ENCODE measurements around the gene FKBP1A.

FKBP1A gene

GRCh38 chr20:1320902-1321653 lies 71.8 kb downstream of the FKBP1A start:
- Histone ChIP-seq H3K36me3 (ENCODE audit: control insufficient read depth in 1 of 2, insufficient read depth in 2 of 2, low read depth in 1 of 2, low read length in 2 of 2) (no peaks in the 10 kb centered on the region), H3K27ac (ENCODE audit: low read length, poor library complexity, severe bottlenecking) (no peak overlapping the region), H4K91ac (ENCODE audit: low read length) (peak overlapping the region; percentile 36), H3K79me1 (replicated peaks; ENCODE audit: low read length, poor library complexity, severe bottlenecking) (peaks cover 2% of the 10 kb centered on the region), H2BK120ac (ENCODE audit: low read depth, low read length) (peak overlapping the region; percentile 45), H3K4me2 (ENCODE audit: low read length, poor library complexity, severe bottlenecking) (no peak overlapping the region), H4K8ac (ENCODE audit: low read length) (peak overlapping the region; percentile 29), H3K9me3 (ENCODE audit: control insufficient read depth, low read length) (no peaks in the 10 kb centered on the region), H2BK12ac (ENCODE audit: low read length in 2 of 2) (peak overlapping the region; percentile 79 to 89), H2BK15ac (ENCODE audit: low read depth, poor library complexity, severe bottlenecking) (peak overlapping the region; percentile 56), H3K4me1 (ENCODE audit: control insufficient read depth, insufficient read depth, low read depth, low read length) (peaks cover 10% of the 10 kb centered on the region), H3K23ac (ENCODE audit: low read length in 2 of 2) (no peak overlapping the region), H2AK5ac (ENCODE audit: low read length, severe bottlenecking) (no peak overlapping the region), H3K14ac (ENCODE audit: low read length in 2 of 2) (peak overlapping the region in 1 of 2 experiments; percentile 9), H2AFZ (ENCODE audit: low read depth, low read length) (no peak overlapping the region), H3K9ac (ENCODE audit: low read length) (no peak overlapping the region), H3K27me3 (ENCODE audit: control insufficient read depth in 1 of 2, insufficient read depth in 1 of 2, low read length in 2 of 2) (no peaks in the 10 kb centered on the region), H3K18ac (ENCODE audit: low read depth in 1 of 2, low read length in 2 of 2) (peak overlapping the region; percentile 38 to 69), H3K4ac (ENCODE audit: low read depth in 1 of 2, low read length in 2 of 2) (peak overlapping the region in 1 of 2 experiments; percentile 6), H2BK5ac (ENCODE audit: low read depth, low read length, poor library complexity, severe bottlenecking) (no peak overlapping the region), H3K4me3 (ENCODE audit: insufficient read depth in 1 of 2, low read depth in 1 of 2, low read length in 2 of 2) (no peak overlapping the region)
- WGBS, result 86% methylated on average over 16 of the region's 17 CpGs
- DNase-seq, result no peak

GRCh38 chr20:1320016-1320415 lies 72.8 kb downstream of the FKBP1A start:
- H4K8ac ChIP-seq (ENCODE audit: low read length), result no peak overlapping the region
- no peak overlapping the region for H2BK120ac ChIP-seq (ENCODE audit: low read depth, low read length)

GRCh38 chr20:1319462-1319861 lies 73.4 kb downstream of the FKBP1A start:
- Histone ChIP-seq H3K4ac (ENCODE audit: low read depth in 1 of 2, low read length in 2 of 2) (no peak overlapping the region), H2BK12ac (ENCODE audit: low read length in 2 of 2) (no peak overlapping the region), H2AK5ac (ENCODE audit: low read length, severe bottlenecking) (no peak overlapping the region), H3K14ac (ENCODE audit: low read length in 2 of 2) (peak overlapping the region in 1 of 2 experiments; percentile 45), H3K27me3 (ENCODE audit: control insufficient read depth in 1 of 2, insufficient read depth in 1 of 2, low read length in 2 of 2) (no peaks in the 10 kb centered on the region), H3K4me3 (ENCODE audit: insufficient read depth in 1 of 2, low read depth in 1 of 2, low read length in 2 of 2) (no peak overlapping the region), H4K8ac (ENCODE audit: low read length) (no peak overlapping the region), H3K4me2 (ENCODE audit: low read length, poor library complexity, severe bottlenecking) (no peak overlapping the region), H3K79me1 (replicated peaks; ENCODE audit: low read length, poor library complexity, severe bottlenecking) (no peaks in the 10 kb centered on the region), H3K27ac (ENCODE audit: low read length, poor library complexity, severe bottlenecking) (no peak overlapping the region), H2BK15ac (ENCODE audit: low read depth, poor library complexity, severe bottlenecking) (peak overlapping the region; percentile 53), H3K9ac (ENCODE audit: low read length) (no peak overlapping the region), H3K4me1 (ENCODE audit: control insufficient read depth, insufficient read depth, low read depth, low read length) (peaks cover 4% of the 10 kb centered on the region), H3K9me3 (ENCODE audit: control insufficient read depth, low read length) (no peaks in the 10 kb centered on the region), H3K23ac (ENCODE audit: low read length in 2 of 2) (no peak overlapping the region), H2BK120ac (ENCODE audit: low read depth, low read length) (no peak overlapping the region), H2BK5ac (ENCODE audit: low read depth, low read length, poor library complexity, severe bottlenecking) (no peak overlapping the region), H3K18ac (ENCODE audit: low read depth in 1 of 2, low read length in 2 of 2) (peak overlapping the region in 1 of 2 experiments; percentile 57), H3K36me3 (ENCODE audit: control insufficient read depth in 1 of 2, insufficient read depth in 2 of 2, low read depth in 1 of 2, low read length in 2 of 2) (no peaks in the 10 kb centered on the region), H2AFZ (ENCODE audit: low read depth, low read length) (no peak overlapping the region), H4K91ac (ENCODE audit: low read length) (no peak overlapping the region)
- DNase-seq, result no peak
- WGBS, result 100% methylated on average over 1 of the region's 4 CpGs

More at GRCh38 chr20:1320016-1320415, 72.8 kb downstream of the FKBP1A start:
- Histone ChIP-seq H3K18ac (ENCODE audit: low read depth in 1 of 2, low read length in 2 of 2) (peak overlapping the region in 1 of 2 experiments; percentile 13), H2BK5ac (ENCODE audit: low read depth, low read length, poor library complexity, severe bottlenecking) (no peak overlapping the region), H3K4me3 (ENCODE audit: insufficient read depth in 1 of 2, low read depth in 1 of 2, low read length in 2 of 2) (no peak overlapping the region), H3K27me3 (ENCODE audit: control insufficient read depth in 1 of 2, insufficient read depth in 1 of 2, low read length in 2 of 2) (no peaks in the 10 kb centered on the region), H3K9ac (ENCODE audit: low read length) (no peak overlapping the region), H2BK15ac (ENCODE audit: low read depth, poor library complexity, severe bottlenecking) (no peak overlapping the region), H3K14ac (ENCODE audit: low read length in 2 of 2) (no peak overlapping the region), H3K27ac (ENCODE audit: low read length, poor library complexity, severe bottlenecking) (no peak overlapping the region), H3K79me1 (replicated peaks; ENCODE audit: low read length, poor library complexity, severe bottlenecking) (peaks cover 2% of the 10 kb centered on the region), H3K4me1 (ENCODE audit: control insufficient read depth, insufficient read depth, low read depth, low read length) (peaks cover 6% of the 10 kb centered on the region), H3K36me3 (ENCODE audit: control insufficient read depth in 1 of 2, insufficient read depth in 2 of 2, low read depth in 1 of 2, low read length in 2 of 2) (no peaks in the 10 kb centered on the region), H4K91ac (ENCODE audit: low read length) (no peak overlapping the region), H2AFZ (ENCODE audit: low read depth, low read length) (no peak overlapping the region), H3K4me2 (ENCODE audit: low read length, poor library complexity, severe bottlenecking) (no peak overlapping the region), H2BK12ac (ENCODE audit: low read length in 2 of 2) (peak overlapping the region in 1 of 2 experiments; percentile 37), H3K9me3 (ENCODE audit: control insufficient read depth, low read length) (no peaks in the 10 kb centered on the region), H3K23ac (ENCODE audit: low read length in 2 of 2) (no peak overlapping the region), H3K4ac (ENCODE audit: low read depth in 1 of 2, low read length in 2 of 2) (peak overlapping the region in 1 of 2 experiments; percentile 4), H2AK5ac (ENCODE audit: low read length, severe bottlenecking) (no peak overlapping the region)
- 96% methylated on average over 6 of the region's 6 CpGs for WGBS
- DNase-seq, result no peak

DNA sequence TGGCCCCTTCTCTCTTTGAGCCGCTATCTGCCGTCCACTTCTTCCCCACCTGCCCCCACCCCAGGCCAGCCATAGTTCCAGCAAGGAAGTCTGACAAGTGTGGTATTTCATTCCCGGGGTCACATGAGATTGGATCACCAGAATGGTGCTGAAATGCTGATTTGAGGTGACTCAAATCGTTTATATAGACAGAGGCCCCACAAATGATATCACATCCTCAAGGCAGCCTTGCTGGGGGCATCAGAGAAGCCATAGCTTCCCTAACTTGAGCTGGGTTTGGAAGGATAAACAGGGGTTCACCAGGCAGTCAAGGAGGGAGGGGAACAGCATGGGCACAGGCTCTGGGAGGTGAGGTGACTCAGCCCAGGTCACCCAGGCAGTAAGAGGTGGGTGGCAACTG lies 73.8 kb downstream of the FKBP1A start:
- no peak overlapping the region for H3K4me2 ChIP-seq (ENCODE audit: low read length, poor library complexity, severe bottlenecking)
- 93% methylated on average over 3 of the region's 4 CpGs for WGBS
- no peak overlapping the region for H4K8ac ChIP-seq (ENCODE audit: low read length)

More for the DNA sequence above, 73.8 kb downstream of the FKBP1A start:
- no peak overlapping the region for H4K91ac ChIP-seq (ENCODE audit: low read length)
- no peaks in the 10 kb centered on the region for H3K27me3 ChIP-seq (ENCODE audit: control insufficient read depth in 1 of 2, insufficient read depth in 1 of 2, low read length in 2 of 2)
- H3K9ac ChIP-seq (ENCODE audit: low read length), result no peak overlapping the region
- no peak overlapping the region for H3K23ac ChIP-seq (ENCODE audit: low read length in 2 of 2)
- H3K79me1 ChIP-seq (replicated peaks; ENCODE audit: low read length, poor library complexity, severe bottlenecking), result no peaks in the 10 kb centered on the region
- H3K9me3 ChIP-seq (ENCODE audit: control insufficient read depth, low read length), result no peaks in the 10 kb centered on the region
- H3K18ac ChIP-seq (ENCODE audit: low read depth in 1 of 2, low read length in 2 of 2), result peak overlapping the region in 1 of 2 experiments; percentile 57
- no peak overlapping the region for H2BK15ac ChIP-seq (ENCODE audit: low read depth, poor library complexity, severe bottlenecking)
- H3K4me3 ChIP-seq (ENCODE audit: insufficient read depth in 1 of 2, low read depth in 1 of 2, low read length in 2 of 2), result no peak overlapping the region
- no peaks in the 10 kb centered on the region for H3K36me3 ChIP-seq (ENCODE audit: control insufficient read depth in 1 of 2, insufficient read depth in 2 of 2, low read depth in 1 of 2, low read length in 2 of 2)
- peaks cover 4% of the 10 kb centered on the region for H3K4me1 ChIP-seq (ENCODE audit: control insufficient read depth, insufficient read depth, low read depth, low read length)
- H3K14ac ChIP-seq (ENCODE audit: low read length in 2 of 2), result peak overlapping the region in 1 of 2 experiments; percentile 45
- DNase-seq, result no peak
- no peak overlapping the region for H2AFZ ChIP-seq (ENCODE audit: low read depth, low read length)
- H2AK5ac ChIP-seq (ENCODE audit: low read length, severe bottlenecking), result no peak overlapping the region
- H2BK120ac ChIP-seq (ENCODE audit: low read depth, low read length), result no peak overlapping the region
- H3K4ac ChIP-seq (ENCODE audit: low read depth in 1 of 2, low read length in 2 of 2), result no peak overlapping the region
- H2BK5ac ChIP-seq (ENCODE audit: low read depth, low read length, poor library complexity, severe bottlenecking), result no peak overlapping the region
- H3K27ac ChIP-seq (ENCODE audit: low read length, poor library complexity, severe bottlenecking), result no peak overlapping the region
- peak overlapping the region in 1 of 2 experiments; percentile 10 for H2BK12ac ChIP-seq (ENCODE audit: low read length in 2 of 2)
